ENCODE results near the gene SMG9.
"Not testable (repeated sequence)": the region's sequence is repeated elsewhere in the genome, so short reads cannot be mapped to it uniquely, and the experiment has no call there.

Gene SMG9

GRCh38 chr19:43779820-43780219 lies 25.1 kb upstream of the SMG9 start:
- no peak for DNase-seq

DNA sequence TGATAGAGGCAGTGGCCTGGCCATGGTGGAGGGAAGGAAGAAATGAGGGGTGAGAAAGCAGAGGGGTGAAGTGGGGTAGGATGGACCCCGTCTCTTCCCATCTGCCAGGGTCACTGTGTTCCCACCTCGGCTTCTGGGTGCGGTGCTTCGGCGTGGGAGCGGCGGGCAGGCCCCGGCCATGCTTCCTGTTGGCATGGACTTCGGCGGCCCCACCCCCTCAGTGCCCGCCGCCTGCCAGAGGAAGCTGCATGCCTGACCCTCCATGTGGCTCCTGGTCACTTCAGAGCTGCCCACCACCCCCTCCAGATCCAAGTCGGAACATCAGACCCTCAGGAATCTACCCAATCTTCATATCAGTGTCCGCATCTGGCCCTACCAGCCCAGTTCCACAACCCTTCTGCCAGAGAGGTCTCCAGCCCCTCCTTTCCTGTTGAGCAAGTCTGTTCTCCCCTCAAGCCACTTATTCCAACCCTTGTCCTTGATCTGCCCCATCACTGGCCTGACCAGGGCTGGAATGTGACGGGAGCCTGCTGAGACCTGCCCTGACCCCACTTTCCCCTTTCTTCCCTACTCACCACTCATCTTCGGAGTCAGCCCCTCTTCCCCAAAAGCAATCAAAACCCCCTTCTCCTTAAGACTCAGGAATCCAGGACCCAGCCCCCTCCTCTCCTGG lies 24.5 kb upstream of the SMG9 start:
- no peak for DNase-seq

GRCh38 chr19:43778651-43779050 lies 23.9 kb upstream of the SMG9 start:
- DNase-seq = no peak

DNA sequence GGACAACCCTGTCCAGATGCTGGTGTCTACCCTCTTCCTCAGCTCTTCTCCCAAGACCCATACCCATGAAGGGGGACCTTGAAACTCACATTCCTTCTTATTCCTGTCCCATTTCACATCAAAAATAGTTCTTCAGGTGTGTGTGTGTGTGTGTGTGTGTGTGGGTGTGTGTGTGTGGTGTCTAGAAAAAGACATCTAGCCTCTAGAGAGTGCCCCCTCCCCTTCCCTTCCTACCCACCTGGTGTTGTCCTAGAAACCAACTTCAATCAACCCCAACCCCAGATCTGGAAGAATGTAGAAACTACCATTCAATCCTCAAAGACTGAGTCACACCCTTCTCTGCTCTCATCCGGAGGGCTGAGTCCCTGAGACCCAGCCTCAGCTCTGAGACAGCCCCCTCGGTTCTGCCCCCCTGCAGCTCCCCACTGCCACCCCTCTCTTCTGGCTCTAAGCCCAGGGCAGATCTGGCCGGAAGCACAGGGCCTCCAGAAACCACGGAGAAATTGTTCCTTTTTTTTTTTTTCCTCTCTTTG lies 22.5 kb upstream of the SMG9 start:
- DNase-seq = no peak

GRCh38 chr19:43776286-43776685 lies 21.5 kb upstream of the SMG9 start:
- DNase-seq = peak; percentile 74

DNA sequence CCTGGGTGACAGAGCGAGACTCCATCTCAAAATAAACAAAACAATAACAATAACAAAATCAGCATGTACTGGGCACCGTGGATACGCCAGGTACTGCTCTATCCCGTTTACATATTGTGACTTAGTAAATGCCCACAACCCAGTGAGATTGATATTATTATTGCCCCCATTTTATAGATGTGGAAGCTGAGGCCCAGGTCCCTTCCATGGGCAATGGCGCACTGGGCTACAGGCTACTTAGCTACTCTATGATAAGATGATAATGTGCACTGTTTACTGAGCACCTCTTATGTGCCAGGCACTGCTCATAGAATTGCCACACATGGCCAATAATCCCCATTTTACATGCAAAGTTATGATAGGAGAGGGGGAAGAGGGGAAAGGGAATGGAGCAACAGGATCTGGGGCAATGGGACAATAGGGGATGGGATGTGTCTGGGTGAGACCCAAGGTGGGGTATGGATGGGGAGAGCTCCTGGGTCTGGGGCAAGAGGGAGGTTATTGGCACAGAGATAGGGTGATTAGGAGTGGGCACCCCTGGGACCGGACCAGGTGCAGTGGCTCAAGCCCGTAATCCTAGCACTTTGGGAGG lies 20.6 kb upstream of the SMG9 start:
- DNase-seq = no peak

GRCh38 chr19:43774940-43775258 lies 20.1 kb upstream of the SMG9 start:
- not testable (repeated sequence) for DNase-seq

DNA sequence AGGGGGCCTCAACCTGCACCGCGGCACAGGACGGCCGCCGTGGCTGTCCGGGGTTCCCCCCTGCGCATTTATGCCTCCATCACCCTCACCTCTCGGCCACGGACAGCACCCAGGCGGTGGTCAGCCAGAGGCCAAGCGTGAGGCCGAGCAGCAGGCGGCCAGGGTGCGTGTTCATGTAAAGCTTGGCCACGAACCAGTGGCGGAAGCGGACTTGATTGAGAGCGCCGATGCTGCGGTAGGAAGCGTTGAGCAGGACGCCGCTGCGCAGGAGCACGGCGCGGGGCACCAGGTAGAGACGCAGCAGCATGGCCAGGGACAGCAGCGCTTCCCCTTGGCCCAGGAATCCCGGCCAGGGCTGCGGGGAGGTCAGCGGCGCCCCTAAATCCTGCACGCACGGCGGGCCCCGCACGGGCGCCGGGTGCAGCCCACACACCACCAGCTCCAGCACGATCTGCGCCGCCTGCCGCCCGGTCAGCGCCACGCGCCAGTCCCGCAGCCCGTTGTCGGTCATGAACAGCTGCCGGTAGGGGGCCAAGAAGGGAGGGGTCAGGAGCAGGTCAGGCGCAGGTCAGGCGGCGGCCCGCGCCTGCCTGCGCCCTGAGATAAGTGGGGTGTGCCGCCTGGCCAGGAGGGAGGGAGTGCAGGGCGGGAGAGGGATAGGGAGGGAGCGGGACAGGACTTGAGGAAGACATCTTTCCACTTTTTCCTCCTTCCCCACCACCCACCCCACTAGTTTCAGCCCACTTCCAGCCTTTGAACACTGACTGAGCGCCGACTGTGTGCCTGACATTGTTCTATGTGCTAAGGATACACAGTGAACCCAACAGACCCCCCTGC lies 19.6 kb upstream of the SMG9 start:
- DNase-seq = no peak

GRCh38 chr19:43773725-43774102 lies 19.0 kb upstream of the SMG9 start:
- no peak for DNase-seq

DNA sequence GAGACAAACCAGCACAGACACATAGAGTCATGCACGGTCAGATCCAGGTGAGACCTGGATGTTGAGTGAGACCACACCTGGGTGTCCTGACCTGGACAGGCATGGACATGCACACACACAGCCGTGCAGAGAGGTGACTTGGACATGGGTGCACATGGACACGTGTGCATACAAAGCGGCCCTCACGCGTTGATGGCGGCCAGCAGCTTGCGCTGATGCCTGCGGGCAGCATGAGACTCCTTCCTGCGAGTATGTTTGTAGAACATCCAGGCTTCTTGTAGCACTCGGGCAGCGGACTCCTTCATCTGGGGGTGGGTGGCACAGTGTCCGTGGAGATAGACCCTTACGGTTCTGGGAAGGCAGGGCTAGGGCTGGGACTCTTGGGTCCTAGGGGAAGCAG lies 14.5 kb upstream of the SMG9 start:
- no peak for DNase-seq

DNA sequence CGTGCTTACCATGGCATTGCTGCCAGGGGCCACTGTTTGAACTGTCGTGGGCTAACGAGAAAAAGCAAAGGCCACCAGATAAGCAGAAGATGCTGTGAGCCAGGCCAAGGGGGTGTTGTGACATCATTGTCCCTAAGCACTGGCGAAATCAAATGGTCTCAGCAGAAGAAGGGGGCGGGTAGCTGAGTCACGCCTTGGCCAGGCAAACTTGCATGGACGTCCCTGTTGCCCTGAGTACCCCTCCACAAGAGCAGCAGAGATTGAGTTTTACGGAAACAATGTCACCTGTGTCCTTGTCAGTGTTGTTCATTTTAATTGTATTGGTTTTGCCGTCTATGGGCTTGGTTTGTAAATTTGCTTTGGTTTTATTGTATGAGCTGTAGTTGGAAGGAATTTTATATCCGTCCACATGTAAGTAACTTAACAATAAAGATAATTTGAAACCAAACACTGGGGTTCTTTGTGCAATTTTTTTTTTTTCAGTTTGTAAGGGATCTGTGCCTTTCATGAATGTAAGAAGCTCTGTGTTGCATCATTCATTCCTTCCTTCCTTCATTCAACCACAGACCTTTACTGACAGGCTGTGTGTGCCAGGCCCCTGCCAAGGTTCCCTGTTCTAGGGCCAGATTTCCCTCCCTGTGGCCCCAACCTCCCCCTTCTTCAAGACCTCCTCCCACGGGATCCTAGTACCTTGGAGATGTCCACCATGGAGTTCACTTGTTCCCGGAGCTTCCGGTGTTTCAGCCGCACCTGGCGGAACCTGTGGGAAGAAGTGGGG lies 13.7 kb upstream of the SMG9 start:
- no peak for DNase-seq

DNA sequence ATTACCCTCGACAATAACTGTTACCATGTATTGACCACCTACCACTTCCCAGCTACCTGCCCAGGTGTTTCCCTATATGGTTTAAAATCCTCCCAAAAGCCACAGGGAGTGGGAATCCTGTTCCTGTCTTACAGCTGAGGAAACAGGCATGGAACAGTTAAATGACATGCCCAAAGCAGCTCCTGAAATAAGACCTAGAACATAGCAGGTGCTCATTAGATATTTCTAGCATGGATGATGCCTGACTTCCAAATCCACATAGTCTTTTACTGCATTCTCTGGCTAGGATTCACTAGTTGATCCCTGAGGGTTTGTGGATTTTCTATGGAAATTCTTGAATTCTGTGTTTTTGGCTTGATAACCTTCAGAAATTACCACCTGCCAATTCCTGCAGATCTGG lies 13.1 kb upstream of the SMG9 start:
- no peak for DNase-seq

DNA sequence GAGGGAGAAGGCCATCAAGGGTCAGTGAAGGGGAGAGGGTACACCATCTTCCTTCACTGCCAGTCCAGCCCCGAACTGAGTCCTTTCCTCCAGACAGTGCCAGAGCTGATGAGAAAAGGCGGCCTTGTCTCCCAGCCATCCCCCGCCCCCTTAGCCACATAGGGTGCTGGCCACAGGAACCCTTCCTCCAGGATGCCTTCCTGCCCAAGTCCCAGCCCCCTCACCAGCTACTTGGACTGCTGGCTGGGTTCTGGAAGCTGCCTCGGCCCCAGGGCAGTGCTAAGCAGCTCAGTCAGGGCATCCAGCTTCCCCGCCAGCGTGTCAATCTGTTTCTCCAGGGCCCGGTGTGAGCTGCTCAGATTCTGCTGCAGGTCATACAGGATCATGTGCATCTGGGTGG lies 12.6 kb upstream of the SMG9 start:
- no peak for DNase-seq

DNA sequence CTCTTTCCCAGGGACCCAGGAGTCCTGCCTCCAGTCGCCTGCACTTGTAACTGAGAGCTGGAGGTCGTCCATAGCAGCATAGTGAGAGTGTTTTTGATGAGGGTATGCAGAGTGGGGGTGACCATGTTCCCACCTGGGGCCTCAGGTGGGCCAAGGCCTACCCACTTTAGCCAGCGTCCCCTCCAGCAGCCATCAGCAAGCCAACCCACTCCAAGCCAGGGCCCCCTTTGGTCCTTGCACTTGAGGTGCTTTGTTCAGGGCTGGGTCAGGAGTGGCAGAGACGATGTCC lies 11.9 kb upstream of the SMG9 start:
- no peak for DNase-seq

DNA sequence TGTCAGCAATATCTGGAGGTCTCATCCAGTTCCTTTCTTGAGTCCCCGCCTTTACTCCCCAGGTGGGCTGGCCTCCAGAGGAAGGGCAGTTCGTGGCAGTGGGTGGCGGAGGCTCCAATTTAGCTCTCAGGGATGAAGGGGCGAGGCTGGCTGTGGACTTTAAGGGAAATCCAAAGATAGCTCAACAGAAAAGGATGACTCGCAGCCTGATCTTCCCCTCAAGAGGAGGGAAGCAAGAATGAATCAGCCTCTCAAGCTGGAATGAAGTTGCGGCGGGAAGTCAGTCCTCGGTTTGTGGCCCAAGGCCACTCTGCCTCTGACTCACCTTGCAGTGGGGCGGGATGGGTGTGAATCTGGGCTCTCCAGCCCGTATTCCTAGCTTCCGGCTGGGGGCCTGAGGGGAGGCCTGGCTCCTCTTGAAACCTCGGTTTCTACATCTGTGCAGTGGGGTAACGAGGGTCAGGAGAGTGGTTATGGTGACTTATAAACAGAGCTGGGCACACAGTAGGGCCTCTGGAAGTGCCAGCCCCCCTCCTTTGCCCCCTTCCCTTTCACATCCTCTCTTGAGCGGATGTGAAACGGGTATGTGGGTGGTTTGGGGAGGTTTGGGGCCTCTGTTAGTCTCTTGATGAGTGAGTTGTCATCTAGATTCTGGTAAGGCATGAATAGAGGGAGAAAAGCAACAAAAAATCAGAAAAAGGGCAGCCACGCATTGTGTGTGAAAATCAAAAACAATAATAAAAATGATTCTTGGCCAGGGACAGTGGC lies 10.5 kb upstream of the SMG9 start:
- peak; percentile 73 for DNase-seq

- DNase-seq = not testable (repeated sequence)
Measured at GRCh38 chr19:43764684-43765083, 9.9 kb upstream of the SMG9 start.

DNA sequence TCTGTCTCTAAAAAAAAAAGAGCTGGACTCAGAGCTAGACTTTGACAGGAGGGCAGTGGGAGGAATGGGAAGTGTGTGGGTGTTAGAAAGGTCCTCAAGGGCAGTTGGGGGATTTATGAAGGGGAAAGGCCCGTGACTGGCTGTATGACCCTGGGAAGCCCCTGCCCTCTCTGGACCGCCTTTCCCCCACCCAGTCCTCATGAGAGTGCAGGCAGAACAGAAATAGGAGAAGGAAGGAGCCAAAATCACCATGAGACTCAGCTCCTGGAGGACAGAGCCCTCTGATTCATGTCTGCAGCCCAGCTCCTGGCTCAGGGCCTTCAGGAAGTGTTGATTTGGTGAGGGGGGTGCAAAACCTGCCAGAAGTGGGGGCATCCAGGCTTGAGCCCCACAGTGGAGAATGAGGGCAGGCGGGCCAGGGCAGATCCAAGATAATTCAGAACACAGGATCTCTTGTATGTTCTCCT lies 8.7 kb upstream of the SMG9 start:
- DNase-seq = no peak

DNA sequence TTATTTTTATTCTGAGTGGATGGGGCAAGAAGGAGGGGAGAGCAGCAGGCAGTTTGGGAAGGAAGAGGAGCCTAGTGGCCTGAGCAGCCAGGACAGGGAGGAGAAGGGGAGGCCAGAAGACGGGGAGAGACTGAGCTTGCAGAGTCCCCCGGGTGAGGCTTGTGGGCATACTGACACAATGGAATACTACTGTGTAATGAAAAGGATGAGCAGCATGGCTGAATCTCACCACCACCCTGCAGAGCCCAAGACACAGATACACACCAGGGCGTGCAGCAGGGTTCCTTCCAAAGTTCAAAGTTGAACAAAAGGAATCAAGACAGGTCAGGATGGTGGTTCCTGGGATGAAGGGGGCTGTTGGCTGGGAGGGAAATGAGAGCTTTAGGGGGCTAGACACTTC lies 8.1 kb upstream of the SMG9 start:
- DNase-seq = no peak

- no peak for DNase-seq
Measured at GRCh38 chr19:43760941-43761340, 6.2 kb upstream of the SMG9 start.

- DNase-seq = no peak
Measured at GRCh38 chr19:43759515-43759914, 4.8 kb upstream of the SMG9 start.

- peak; percentile 75 for DNase-seq
Measured at GRCh38 chr19:43755256-43755801, 567 bp upstream of the SMG9 start.

DNA sequence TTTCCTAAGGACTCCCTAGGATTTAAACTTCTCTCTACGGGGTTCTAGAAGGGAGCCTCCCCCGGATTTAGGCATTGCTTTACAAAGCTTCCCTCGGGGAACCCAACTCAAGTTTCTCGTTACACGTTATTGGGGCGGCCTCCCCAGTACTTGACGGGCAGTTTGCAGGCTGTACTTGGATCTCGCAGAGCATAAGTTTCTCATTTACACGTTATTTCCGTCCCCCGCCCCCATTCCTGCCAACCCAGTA lies 584 bp downstream of the SMG9 start:
- no peak for DNase-seq

Data from stimulated activated CD4-positive, alpha-beta T cell treated with anti-CD3 and anti-CD28 coated beads, Interleukin-12 subunit alpha, Interleukin-12 subunit beta, amount 100 ng/mL, for 4 hours (primary cell).